Esophagus muscularis mucosa (tissue), 4 donors: Measurements from ENCODE around the gene NRXN3. TPM values are rescaled to one million over a fixed set of nuclear protein-coding genes. Genes with fewer than 3 reads are reported as not detected.
A peak's percentile ranks its signal among the peaks of the same experiment; 100 is the strongest.

Experiments
- DNase-seq: peaks from one replicate; pipeline ENCODE4 v3.0.0-alpha.2; 2017; ENCODE audit errors: extremely low spot score
- H3K27ac ChIP-seq, 4 donors: fragments of 200-600 bp; sonication (generic); replicated peaks in 1 of 4; 1 replicate in 3 of 4; 2 replicates in 1 of 4; pipeline ENCODE4 v1.5.1; 2016 to 2019; ENCODE audit warnings: mild to moderate bottlenecking in 1 of 4
- H3K27me3 ChIP-seq, 4 donors: fragments of 200-600 bp; sonication (generic); one replicate each; pipeline versions ENCODE4 v1.5.1 to v1.6.0; 2016 to 2019
- H3K36me3 ChIP-seq, 4 donors: fragments of 200-600 bp; sonication (generic); one replicate each; pipeline ENCODE4 v1.5.1; 2016 to 2019
- H3K4me1 ChIP-seq, 4 donors: fragments of 200-600 bp; sonication (generic); one replicate each; pipeline ENCODE4 v1.5.1; 2016 to 2019
- H3K4me3 ChIP-seq, 4 donors: fragments of 200-600 bp; sonication (generic); 1 replicate in 2 of 4; 2 replicates in 2 of 4; pipeline ENCODE4 v1.5.1; 2016 to 2019; ENCODE audit warnings: mild to moderate bottlenecking in 4 of 4, moderate library complexity in 1 of 4
- H3K9me3 ChIP-seq, 4 donors: fragments of 200-600 bp; sonication (generic); 1 replicate in 3 of 4; 2 replicates in 1 of 4; pipeline ENCODE4 v1.5.1; 2016 to 2019
- EP300 ChIP-seq: sonication (generic); formaldehyde crosslinking; IDR thresholded peaks from one replicate; pipeline ENCODE4 v1.6.1; 2017; ENCODE audit warnings: antibody characterized with exemption
- POLR2A ChIP-seq: fragments of 450-650 bp; IDR thresholded peaks from one replicate; pipeline ENCODE4 v1.6.1; 2017; ENCODE audit warnings: antibody characterized with exemption, moderate library complexity, mild to moderate bottlenecking, low read depth
- POLR2AphosphoS5 ChIP-seq, 2 donors: sonication (generic); formaldehyde crosslinking; IDR thresholded peaks; one replicate each; pipeline ENCODE4 v1.6.1; 2017; ENCODE audit warnings: antibody characterized with exemption in 2 of 2
- WGBS: methylation state at CpG from one replicate; pipeline ENCODE4 v1.1.5; 2018; 5-methylcytosine and 5-hydroxymethylcytosine counted together
- intact Hi-C: fragments of 100-400 bp; cut with DNase I; formaldehyde crosslinking; loops from one replicate; pipeline ENCODE4 v1.15.1; 2023
- total RNA-seq, 4 donors: library from RNA; depleted of rRNA; stranded (reverse); fragments of >200 nt; gene quantifications; one replicate each; pipeline versions ENCODE4 v1.1.0 to v1.2.1, GENCODE V29; 2016
- TF ChIP-seq, protein P1 (sequence below), 3 experiments: fragments of 200-600 bp in 2 of 3; fragments of 450-650 bp in 1 of 3; sonication (generic) in 2 of 3; IDR thresholded peaks; one replicate each; pipeline ENCODE4 v1.5.1; 2017 to 2019; ENCODE audit warnings: antibody characterized with exemption in 3 of 3, mild to moderate bottlenecking in 2 of 3, moderate library complexity in 1 of 3

Gene NRXN3
- total RNA-seq, 4 donors from 2014 or later, result 71.1 to 159 (median 122) TPM

GRCh38 chr14:79093531-79093930 is 923.4 kb downstream of the NRXN3 start:
- no peaks in the 10 kb centered on the region for H3K36me3 ChIP-seq
- TF ChIP-seq EP300 (no peak), POLR2A (no peak), POLR2AphosphoS5 (IDR thresholded peaks at IDR 0.05) (no peak)
- TF ChIP-seq, protein P1, sequence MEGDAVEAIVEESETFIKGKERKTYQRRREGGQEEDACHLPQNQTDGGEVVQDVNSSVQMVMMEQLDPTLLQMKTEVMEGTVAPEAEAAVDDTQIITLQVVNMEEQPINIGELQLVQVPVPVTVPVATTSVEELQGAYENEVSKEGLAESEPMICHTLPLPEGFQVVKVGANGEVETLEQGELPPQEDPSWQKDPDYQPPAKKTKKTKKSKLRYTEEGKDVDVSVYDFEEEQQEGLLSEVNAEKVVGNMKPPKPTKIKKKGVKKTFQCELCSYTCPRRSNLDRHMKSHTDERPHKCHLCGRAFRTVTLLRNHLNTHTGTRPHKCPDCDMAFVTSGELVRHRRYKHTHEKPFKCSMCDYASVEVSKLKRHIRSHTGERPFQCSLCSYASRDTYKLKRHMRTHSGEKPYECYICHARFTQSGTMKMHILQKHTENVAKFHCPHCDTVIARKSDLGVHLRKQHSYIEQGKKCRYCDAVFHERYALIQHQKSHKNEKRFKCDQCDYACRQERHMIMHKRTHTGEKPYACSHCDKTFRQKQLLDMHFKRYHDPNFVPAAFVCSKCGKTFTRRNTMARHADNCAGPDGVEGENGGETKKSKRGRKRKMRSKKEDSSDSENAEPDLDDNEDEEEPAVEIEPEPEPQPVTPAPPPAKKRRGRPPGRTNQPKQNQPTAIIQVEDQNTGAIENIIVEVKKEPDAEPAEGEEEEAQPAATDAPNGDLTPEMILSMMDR (IDR thresholded peaks at IDR 0.05), result no peak
- H3K4me3 ChIP-seq, result no peak overlapping the region
- H3K27ac ChIP-seq, result peak overlapping the region; percentile 8 to 71 (median 18)
- intact Hi-C loops, result loop anchor here (5.0 kb wide), 1 partner anchor 179 kb away; no protein-coding TSS in a partner anchor
- peaks cover 0 to 64% (median 48%) of the 10 kb centered on the region in 4 donors for H3K4me1 ChIP-seq
- H3K9me3 ChIP-seq, result no peaks in the 10 kb centered on the region
- WGBS, result 84% methylated on average over 5 of the region's 5 CpGs
- no peaks in the 10 kb centered on the region for H3K27me3 ChIP-seq
- DNase-seq, result no peak

GRCh38 chr14:79094951-79095350 is 924.8 kb downstream of the NRXN3 start:
- no peaks in the 10 kb centered on the region for H3K27me3 ChIP-seq
- no peak overlapping the region for H3K4me3 ChIP-seq
- no peak for TF ChIP-seq POLR2AphosphoS5 (IDR thresholded peaks at IDR 0.05)
- no peak for TF ChIP-seq EP300
- TF ChIP-seq, protein P1 (IDR thresholded peaks at IDR 0.05), result no peak
- no peak for TF ChIP-seq POLR2A
- H3K4me1 ChIP-seq, result peaks cover 0 to 56% (median 38%) of the 10 kb centered on the region in 4 donors
- 93% methylated on average over 2 of the region's 2 CpGs for WGBS
- DNase-seq, result no peak
- intact Hi-C loops, result loop anchor here (5.0 kb wide), 1 partner anchor 177 kb away; no protein-coding TSS in a partner anchor
- no peaks in the 10 kb centered on the region for H3K9me3 ChIP-seq
- no peak overlapping the region for H3K27ac ChIP-seq
- H3K36me3 ChIP-seq, result no peaks in the 10 kb centered on the region

DNA sequence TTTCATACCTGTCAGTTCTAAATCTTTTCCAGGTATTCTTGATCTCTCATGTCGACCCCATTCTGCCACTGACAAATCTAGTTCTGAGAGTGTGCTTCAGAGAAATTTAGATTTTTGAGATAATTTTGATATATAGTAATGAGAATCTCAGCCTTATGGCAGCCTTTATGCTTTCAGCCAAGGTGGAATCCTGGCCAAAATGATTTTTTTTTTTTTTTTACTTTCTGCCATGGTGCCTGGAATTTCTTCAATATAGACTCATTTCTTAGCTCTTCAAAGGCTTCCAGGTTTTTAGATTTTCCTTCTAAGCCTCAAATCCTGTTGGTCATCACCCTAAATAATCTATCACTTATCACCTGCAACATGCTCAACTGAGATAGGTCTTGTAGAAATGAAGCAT is 926.6 kb downstream of the NRXN3 start:
- WGBS, result 100% methylated on average over 1 of the region's 1 CpG
- Histone ChIP-seq H3K36me3 (no peaks in the 10 kb centered on the region), H3K9me3 (no peaks in the 10 kb centered on the region), H3K4me1 (peaks cover 0 to 49% (median 33%) of the 10 kb centered on the region in 4 donors), H3K27me3 (no peaks in the 10 kb centered on the region), H3K27ac (no peak overlapping the region), H3K4me3 (no peak overlapping the region)
- TF ChIP-seq POLR2AphosphoS5 (IDR thresholded peaks at IDR 0.05) (no peak), POLR2A (no peak), EP300 (no peak)
- TF ChIP-seq, protein P1 (IDR thresholded peaks at IDR 0.05), result no peak
- intact Hi-C loops, result no loop called here
- no peak for DNase-seq

- H3K27ac ChIP-seq, result no peak overlapping the region
- TF ChIP-seq EP300 (no peak), POLR2AphosphoS5 (IDR thresholded peaks at IDR 0.05) (no peak), POLR2A (no peak)
- TF ChIP-seq, protein P1 (IDR thresholded peaks at IDR 0.05), result no peak
- intact Hi-C loops, result no loop called here
- peak; percentile 42 for DNase-seq
- no peaks in the 10 kb centered on the region for H3K27me3 ChIP-seq
- peaks cover 0 to 38% (median 29%) of the 10 kb centered on the region in 4 donors for H3K4me1 ChIP-seq
- H3K9me3 ChIP-seq, result no peaks in the 10 kb centered on the region
- 64% methylated on average over 3 of the region's 3 CpGs for WGBS
- H3K36me3 ChIP-seq, result no peaks in the 10 kb centered on the region
- H3K4me3 ChIP-seq, result no peak overlapping the region
Measured at GRCh38 chr14:79098324-79098723, 928.2 kb downstream of the NRXN3 start.

DNA sequence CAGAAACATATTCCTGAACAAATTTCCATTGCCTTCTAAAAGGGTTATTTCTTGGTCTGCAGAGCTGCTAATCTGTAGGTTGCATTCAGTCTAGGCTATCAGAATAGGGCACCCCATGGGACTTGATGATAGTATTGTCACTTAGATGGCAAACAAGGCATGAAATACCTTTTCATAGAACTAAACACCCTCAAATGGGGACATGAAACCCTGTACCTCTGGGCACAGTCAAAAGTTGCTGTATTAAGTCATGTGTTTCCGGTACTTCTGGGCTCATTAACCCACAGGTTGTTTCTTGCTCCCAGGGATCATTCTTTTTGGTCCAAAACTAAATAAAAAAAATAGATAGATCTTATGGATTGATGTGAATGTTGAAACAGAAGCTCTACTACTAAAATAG is 930.4 kb downstream of the NRXN3 start:
- 94% methylated on average over 1 of the region's 1 CpG for WGBS
- no peak overlapping the region for H3K4me3 ChIP-seq
- H3K4me1 ChIP-seq, result peaks cover 0 to 27% (median 24%) of the 10 kb centered on the region in 4 donors
- DNase-seq, result no peak
- intact Hi-C loops, result no loop called here
- H3K36me3 ChIP-seq, result no peaks in the 10 kb centered on the region
- no peak overlapping the region for H3K27ac ChIP-seq
- H3K27me3 ChIP-seq, result no peaks in the 10 kb centered on the region
- no peaks in the 10 kb centered on the region for H3K9me3 ChIP-seq
- no peak for TF ChIP-seq POLR2A
- TF ChIP-seq, protein P1 (IDR thresholded peaks at IDR 0.05), result no peak
- TF ChIP-seq POLR2AphosphoS5 (IDR thresholded peaks at IDR 0.05), result no peak
